HG03097 (cell line): ENCODE results near the gene MEP1B.
A peak's percentile ranks its signal among the peaks of the same experiment; 100 is the strongest.
"Not testable (repeated sequence)": the region's sequence is repeated elsewhere in the genome, so short reads cannot be mapped to it uniquely, and the experiment has no call there.

Source experiments
- ATAC-seq: cut with Tn5 transposase; IDR thresholded peaks from one replicate; pipeline ENCODE4 v1.9.1; 2021; ENCODE audit not compliant: unreplicated experiment, low FRiP score

The MEP1B gene

GRCh38 chr18:32189790-32190189, at the start of gene MEP1B:
Gene MEP1B, plus strand, starts transcription at chr18:32190039. Its CDS starts 32 bp downstream, at chr18:32190071.
- ATAC-seq: no peak

- no peak for ATAC-seq
Measured at GRCh38 chr18:32148185-32148870, 41.5 kb upstream of the MEP1B start.

- peak; percentile 96 for ATAC-seq
Measured at GRCh38 chr18:32152705-32153448, 37.0 kb upstream of the MEP1B start.

- no peak for ATAC-seq
Measured at GRCh38 chr18:32156855-32157254, 33.0 kb upstream of the MEP1B start.

GRCh38 chr18:32157580-32157979, 32.3 kb upstream of the MEP1B start:
- ATAC-seq: no peak

- ATAC-seq: peak; percentile 84
Measured at GRCh38 chr18:32158108-32158624, 31.7 kb upstream of the MEP1B start.

GRCh38 chr18:32158631-32159030, 31.2 kb upstream of the MEP1B start:
- not testable (repeated sequence) for ATAC-seq

GRCh38 chr18:32160547-32160946, 29.3 kb upstream of the MEP1B start:
- no peak for ATAC-seq

GRCh38 chr18:32167980-32168730, 21.7 kb upstream of the MEP1B start:
- no peak for ATAC-seq

GRCh38 chr18:32173654-32174053, 16.2 kb upstream of the MEP1B start:
- no peak for ATAC-seq

GRCh38 chr18:32174719-32175118, 15.1 kb upstream of the MEP1B start:
- ATAC-seq: no peak

GRCh38 chr18:32175265-32175664, 14.6 kb upstream of the MEP1B start:
- no peak for ATAC-seq

- not testable (repeated sequence) for ATAC-seq
Measured at GRCh38 chr18:32176745-32177144, 13.1 kb upstream of the MEP1B start.

- ATAC-seq: no peak
Measured at GRCh38 chr18:32177530-32177929, 12.3 kb upstream of the MEP1B start.

- ATAC-seq: no peak
Measured at GRCh38 chr18:32183503-32183902, 6.3 kb upstream of the MEP1B start.

GRCh38 chr18:32190209-32190608, 370 bp downstream of the MEP1B start:
- ATAC-seq: no peak

- ATAC-seq: no peak
Measured at GRCh38 chr18:32195881-32196815, 6.3 kb downstream of the MEP1B start.

GRCh38 chr18:32200766-32201165, 10.9 kb downstream of the MEP1B start:
- no peak for ATAC-seq

- ATAC-seq: no peak
Measured at GRCh38 chr18:32201948-32202672, 12.3 kb downstream of the MEP1B start.
